GM10847 (cell line): Measurements from ENCODE around the gene DPY19L3.

Source experiments
- POLR2A ChIP-seq: IDR thresholded peaks from 2 replicates; pipeline ENCODE4 v1.6.1; 2011; ENCODE audit not compliant: insufficient read length; ENCODE audit errors: extremely low read depth

Gene DPY19L3

GRCh38 chr19:32416749-32417456 is 11.3 kb downstream of the DPY19L3 start:
- TF ChIP-seq POLR2A: no peak

- no peak for TF ChIP-seq POLR2A
Measured at GRCh38 chr19:32418155-32418554, 12.6 kb downstream of the DPY19L3 start.

- TF ChIP-seq POLR2A: no peak
Measured at GRCh38 chr19:32421589-32422361, 16.2 kb downstream of the DPY19L3 start.

- no peak for TF ChIP-seq POLR2A
Measured at GRCh38 chr19:32422435-32422834, 16.9 kb downstream of the DPY19L3 start.

- no peak for TF ChIP-seq POLR2A
Measured at GRCh38 chr19:32427536-32427935, 22.0 kb downstream of the DPY19L3 start.

GRCh38 chr19:32436692-32437091 is 31.1 kb downstream of the DPY19L3 start:
- no peak for TF ChIP-seq POLR2A

GRCh38 chr19:32437096-32437495 is 31.5 kb downstream of the DPY19L3 start:
- TF ChIP-seq POLR2A: no peak

GRCh38 chr19:32438751-32439150 is 33.2 kb downstream of the DPY19L3 start:
- TF ChIP-seq POLR2A: no peak

- TF ChIP-seq POLR2A: no peak
Measured at GRCh38 chr19:32442650-32443049, 37.1 kb downstream of the DPY19L3 start.

GRCh38 chr19:32448026-32448425 is 42.5 kb downstream of the DPY19L3 start:
- TF ChIP-seq POLR2A: no peak

- no peak for TF ChIP-seq POLR2A
Measured at GRCh38 chr19:32450217-32450616, 44.6 kb downstream of the DPY19L3 start.

- no peak for TF ChIP-seq POLR2A
Measured at GRCh38 chr19:32453736-32454135, 48.2 kb downstream of the DPY19L3 start.

GRCh38 chr19:32456406-32456805 is 50.8 kb downstream of the DPY19L3 start:
- TF ChIP-seq POLR2A: no peak

- TF ChIP-seq POLR2A: no peak
Measured at GRCh38 chr19:32457571-32458158, 52.1 kb downstream of the DPY19L3 start.

GRCh38 chr19:32458500-32459123 is 53.0 kb downstream of the DPY19L3 start:
- no peak for TF ChIP-seq POLR2A
